Measurements from ENCODE around the gene FKBP2.

Gene FKBP2

GRCh38 chr11:64208796-64209562, 31.9 kb upstream of the FKBP2 start:
- TF ChIP-seq ZNF274 (IDR thresholded peaks at IDR 0.05; ENCODE audit: low read depth, low read length), result no peak
- H3K4me3 ChIP-seq (ENCODE audit: low read length), result no peak overlapping the region; the same call in 1 of the 2 replicates

GRCh38 chr11:64209563-64209843, 31.4 kb upstream of the FKBP2 start:
- H3K4me3 ChIP-seq (ENCODE audit: low read length), result no peak overlapping the region
- TF ChIP-seq ZNF274 (IDR thresholded peaks at IDR 0.05; ENCODE audit: low read depth, low read length), result no peak

- TF ChIP-seq ZNF274 (IDR thresholded peaks at IDR 0.05; ENCODE audit: low read depth, low read length), result no peak
- no peak overlapping the region for H3K4me3 ChIP-seq (ENCODE audit: low read length)
Measured at GRCh38 chr11:64210301-64211020, 30.4 kb upstream of the FKBP2 start.

GRCh38 chr11:64211181-64211872, 29.6 kb upstream of the FKBP2 start:
- no peak overlapping the region for H3K4me3 ChIP-seq (ENCODE audit: low read length)
- TF ChIP-seq ZNF274 (IDR thresholded peaks at IDR 0.05; ENCODE audit: low read depth, low read length), result no peak

DNA sequence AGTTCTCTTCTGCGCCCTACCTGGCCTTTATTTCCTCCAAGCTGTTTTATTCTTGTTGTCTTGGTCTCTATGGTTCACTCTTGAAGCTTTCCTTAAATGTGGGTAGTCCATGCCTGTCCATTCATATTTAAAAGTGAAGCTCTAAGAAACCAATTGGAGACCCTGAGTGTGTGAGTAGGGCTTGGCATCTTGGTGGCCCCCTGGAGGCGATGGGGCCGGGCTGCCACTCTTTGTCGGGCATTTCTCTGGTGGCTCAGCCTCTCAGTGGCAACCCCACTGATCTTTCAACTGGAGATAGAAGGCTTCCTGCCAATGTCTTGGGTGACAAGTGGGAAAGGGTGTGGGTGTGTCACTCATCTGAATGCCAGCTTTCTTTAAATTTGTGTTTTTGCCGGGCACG, 24.0 kb upstream of the FKBP2 start:
- no peak for TF ChIP-seq ZNF274 (IDR thresholded peaks at IDR 0.05; ENCODE audit: low read depth, low read length)
- H3K4me3 ChIP-seq (ENCODE audit: low read length), result no peak overlapping the region

DNA sequence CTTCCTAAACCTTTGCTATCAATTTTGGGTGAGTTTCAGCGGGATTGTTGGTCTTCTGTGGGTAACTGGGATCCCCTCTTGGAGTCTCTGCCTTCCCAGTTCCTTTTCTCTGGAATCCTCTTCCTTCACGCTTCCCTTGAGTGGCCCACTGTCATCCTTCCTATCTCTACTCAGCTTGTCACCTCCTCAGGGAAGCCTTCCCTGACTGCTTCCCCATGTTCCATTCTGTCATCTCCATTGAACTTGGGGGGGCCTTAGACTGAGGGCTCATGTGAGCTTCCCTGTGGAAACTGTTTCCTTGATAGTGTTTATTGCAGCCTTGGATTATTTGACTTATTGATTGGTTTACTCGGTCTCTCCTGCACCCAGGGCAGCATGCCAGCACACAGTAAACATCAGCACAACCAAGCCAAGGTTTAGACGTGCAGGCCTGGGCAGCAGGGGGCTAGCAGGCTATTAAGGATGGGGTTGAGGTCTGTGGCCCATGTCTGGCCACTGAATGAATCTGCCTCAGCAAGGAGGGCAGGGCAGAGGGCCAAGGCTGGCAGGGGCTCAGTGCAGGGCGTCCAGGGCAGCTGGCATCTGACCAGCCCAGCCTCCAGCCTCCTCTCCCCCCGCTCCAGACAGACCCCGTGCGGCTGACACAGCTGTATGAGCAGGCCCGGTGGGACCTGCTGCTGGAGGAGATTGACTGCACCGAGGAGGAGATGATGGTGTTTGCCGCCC, 22.1 kb upstream of the FKBP2 start:
- H3K4me3 ChIP-seq (ENCODE audit: low read length), result no peak overlapping the region
- TF ChIP-seq ZNF274 (IDR thresholded peaks at IDR 0.05; ENCODE audit: low read depth, low read length), result no peak

DNA sequence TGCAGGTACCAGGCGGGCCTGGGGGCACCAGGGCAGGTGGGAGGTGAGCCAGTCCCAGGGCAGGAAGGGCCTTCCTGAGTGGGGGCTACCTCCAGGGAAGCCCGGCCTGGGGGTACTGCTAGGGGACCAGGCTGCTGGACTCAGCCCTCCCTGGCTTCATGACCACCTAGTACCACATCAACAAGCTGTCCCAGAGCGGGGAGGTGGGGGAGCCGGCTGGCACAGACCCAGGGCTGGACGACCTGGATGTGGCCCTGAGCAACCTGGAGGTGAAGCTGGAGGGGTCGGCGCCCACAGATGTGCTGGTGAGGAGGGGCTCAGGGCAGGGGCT, 21.6 kb upstream of the FKBP2 start:
- TF ChIP-seq ZNF274 (IDR thresholded peaks at IDR 0.05; ENCODE audit: low read depth, low read length), result no peak
- H3K4me3 ChIP-seq (ENCODE audit: low read length), result no peak overlapping the region

- no peak overlapping the region for H3K4me3 ChIP-seq (ENCODE audit: low read length)
- no peak for TF ChIP-seq ZNF274 (IDR thresholded peaks at IDR 0.05; ENCODE audit: low read depth, low read length)
Measured at GRCh38 chr11:64219755-64220154, 21.1 kb upstream of the FKBP2 start.

GRCh38 chr11:64220271-64220670, 20.6 kb upstream of the FKBP2 start:
- no peak overlapping the region for H3K4me3 ChIP-seq (ENCODE audit: low read length)
- no peak for TF ChIP-seq ZNF274 (IDR thresholded peaks at IDR 0.05; ENCODE audit: low read depth, low read length)

GRCh38 chr11:64220798-64221197, 20.1 kb upstream of the FKBP2 start:
- no peak for TF ChIP-seq ZNF274 (IDR thresholded peaks at IDR 0.05; ENCODE audit: low read depth, low read length)
- no peak overlapping the region for H3K4me3 ChIP-seq (ENCODE audit: low read length)

GRCh38 chr11:64222651-64223000, 18.3 kb upstream of the FKBP2 start:
- H3K4me3 ChIP-seq (ENCODE audit: low read length), result no peak overlapping the region
- no peak for TF ChIP-seq ZNF274 (IDR thresholded peaks at IDR 0.05; ENCODE audit: low read depth, low read length)

DNA sequence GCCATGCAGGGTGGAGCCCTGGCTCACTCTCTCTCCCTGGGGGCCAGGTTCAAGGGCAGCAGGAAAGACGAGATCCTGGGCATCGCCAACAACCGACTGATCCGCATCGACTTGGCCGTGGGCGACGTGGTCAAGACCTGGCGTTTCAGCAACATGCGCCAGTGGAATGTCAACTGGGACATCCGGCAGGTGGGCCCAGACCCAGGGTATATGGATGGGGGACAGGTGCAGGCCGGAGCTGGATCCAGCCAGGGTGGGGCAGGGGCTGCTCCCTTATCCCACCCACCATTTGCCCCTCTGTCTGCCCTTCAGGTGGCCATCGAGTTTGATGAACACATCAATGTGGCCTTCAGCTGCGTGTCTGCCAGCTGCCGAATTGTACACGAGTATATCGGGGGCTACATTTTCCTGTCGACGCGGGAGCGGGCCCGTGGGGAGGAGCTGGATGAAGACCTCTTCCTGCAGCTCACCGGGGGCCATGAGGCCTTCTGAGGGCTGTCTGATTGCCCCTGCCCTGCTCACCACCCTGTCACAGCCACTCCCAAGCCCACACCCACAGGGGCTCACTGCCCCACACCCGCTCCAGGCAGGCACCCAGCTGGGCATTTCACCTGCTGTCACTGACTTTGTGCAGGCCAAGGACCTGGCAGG, 17.8 kb upstream of the FKBP2 start:
- no peak for TF ChIP-seq ZNF274 (IDR thresholded peaks at IDR 0.05; ENCODE audit: low read depth, low read length)

DNA sequence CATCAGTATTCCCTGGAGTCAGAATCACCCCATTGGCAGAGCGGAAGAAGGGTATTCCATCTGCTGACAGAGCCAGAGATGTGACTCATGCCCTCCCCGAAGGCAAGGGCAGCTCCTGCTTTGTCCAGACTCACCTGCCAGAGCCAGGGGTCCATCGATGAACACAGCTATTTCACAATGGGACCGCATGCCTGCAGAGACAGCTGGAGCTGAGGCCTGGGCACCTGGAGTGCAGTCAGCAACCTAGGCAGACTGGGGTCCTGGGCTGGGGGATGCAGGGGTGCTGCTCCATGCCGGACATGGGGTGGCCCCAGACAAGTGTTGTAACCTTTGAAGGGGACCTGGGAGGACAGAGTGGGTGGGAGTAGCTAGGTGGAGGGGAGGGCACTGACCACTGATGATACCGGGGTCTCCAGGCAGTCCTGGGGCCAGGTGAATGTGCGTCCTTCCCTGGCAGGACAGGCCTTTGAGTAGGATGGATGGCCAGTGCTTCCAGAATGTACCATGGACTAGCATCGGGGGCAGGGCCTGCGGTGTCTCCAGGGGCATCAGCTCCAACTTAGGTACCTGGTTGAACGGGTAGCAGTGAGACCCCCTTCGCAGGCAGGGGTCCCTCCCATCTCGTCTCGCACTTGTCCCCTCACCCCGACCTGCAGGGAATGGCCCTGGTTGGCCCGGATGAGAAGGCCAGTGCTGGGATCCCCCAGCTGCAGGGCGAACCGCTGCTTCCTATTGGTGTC, 16.6 kb upstream of the FKBP2 start:
- TF ChIP-seq ZNF274 (IDR thresholded peaks at IDR 0.05; ENCODE audit: low read depth, low read length), result no peak
- no peak overlapping the region for H3K4me3 ChIP-seq (ENCODE audit: low read length)

More for the DNA sequence above, 17.8 kb upstream of the FKBP2 start:
- H3K4me3 ChIP-seq (ENCODE audit: low read length), result no peak overlapping the region

Data from GM08714 (cell line).